Activated naive CD8-positive, alpha-beta T cell (primary cell): ENCODE results near the gene PWP2.
"Not testable (repeated sequence)": the region's sequence is repeated elsewhere in the genome, so short reads cannot be mapped to it uniquely, and the experiment has no call there.

Source experiments
- H3K27ac Mint-ChIP-seq: one replicate; pipeline ENCODE4 v1.8.0; 2021; ENCODE audit warnings: mixed read lengths
- H3K27me3 Mint-ChIP-seq: one replicate; pipeline ENCODE4 v1.8.0; 2021; ENCODE audit warnings: mixed read lengths
- H3K36me3 Mint-ChIP-seq: one replicate; pipeline ENCODE4 v1.8.0; 2021; ENCODE audit warnings: mixed read lengths
- H3K4me1 Mint-ChIP-seq: one replicate; pipeline ENCODE4 v1.8.0; 2021; ENCODE audit warnings: low read depth, mixed read lengths
- H3K4me3 Mint-ChIP-seq: one replicate; pipeline ENCODE4 v1.8.0; 2021; ENCODE audit warnings: mild to moderate bottlenecking, mixed read lengths
- H3K9me3 Mint-ChIP-seq: one replicate; pipeline ENCODE4 v1.8.0; 2021; ENCODE audit warnings: low read depth, mixed read lengths

Gene PWP2

GRCh38 chr21:44159349-44160297, 52.4 kb downstream of the PWP2 start:
- H3K36me3 Mint-ChIP-seq, H3K4me3 Mint-ChIP-seq, H3K4me1 Mint-ChIP-seq, H3K9me3 Mint-ChIP-seq, H3K27me3 Mint-ChIP-seq, H3K27ac Mint-ChIP-seq: not testable (repeated sequence)

GRCh38 chr21:44160298-44160672, 53.1 kb downstream of the PWP2 start:
- not testable (repeated sequence) for H3K4me3 Mint-ChIP-seq, H3K9me3 Mint-ChIP-seq, H3K4me1 Mint-ChIP-seq, H3K36me3 Mint-ChIP-seq, H3K27ac Mint-ChIP-seq, H3K27me3 Mint-ChIP-seq

DNA sequence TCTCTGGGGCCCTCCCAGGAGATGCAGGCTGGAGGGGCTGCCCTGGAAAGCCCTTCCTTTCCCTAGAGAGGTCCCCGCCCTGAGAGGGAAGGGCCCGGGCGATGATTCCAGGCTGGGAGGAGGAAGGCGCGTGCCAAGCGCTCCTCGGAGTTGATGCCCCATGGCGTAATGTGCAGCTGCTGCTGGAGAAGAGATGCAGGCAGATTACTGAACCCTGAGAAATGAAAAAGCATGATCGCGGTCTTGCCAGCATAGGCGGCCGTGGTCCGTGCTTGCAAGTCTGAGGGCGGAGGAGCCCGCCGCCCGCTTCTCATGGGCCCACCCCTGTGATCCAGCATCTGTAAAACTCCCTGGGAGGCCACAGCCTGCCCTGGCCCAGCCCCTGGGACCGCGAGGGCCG, 53.6 kb downstream of the PWP2 start:
- not testable (repeated sequence) for H3K4me1 Mint-ChIP-seq, H3K4me3 Mint-ChIP-seq, H3K9me3 Mint-ChIP-seq, H3K27me3 Mint-ChIP-seq, H3K36me3 Mint-ChIP-seq, H3K27ac Mint-ChIP-seq

DNA sequence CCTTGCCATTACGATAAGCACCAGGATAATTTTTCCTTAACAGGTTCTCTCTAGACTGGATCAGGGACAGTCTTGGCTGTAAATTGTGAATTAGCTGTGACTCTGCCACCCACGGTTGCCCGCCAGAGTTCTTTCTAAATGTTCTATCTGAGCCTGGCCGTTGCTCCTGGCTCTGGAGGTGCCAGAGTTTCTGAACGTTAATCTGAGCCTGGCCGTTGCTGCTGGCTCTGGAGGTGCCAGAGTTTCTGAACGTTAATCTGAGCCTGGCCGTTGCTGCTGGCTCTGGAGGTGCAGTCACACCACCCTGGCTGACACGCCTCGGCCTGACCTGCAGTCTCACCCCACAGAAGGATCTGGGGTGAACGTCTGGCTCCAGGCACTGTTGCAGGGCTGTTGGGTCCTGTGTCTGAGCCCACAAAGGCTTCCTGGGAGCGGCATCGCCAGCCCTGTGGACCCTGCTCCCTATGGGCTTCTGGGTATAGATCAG, 56.0 kb downstream of the PWP2 start:
- H3K36me3 Mint-ChIP-seq, H3K9me3 Mint-ChIP-seq, H3K4me1 Mint-ChIP-seq: not testable (repeated sequence)

GRCh38 chr21:44165933-44166332, 58.7 kb downstream of the PWP2 start:
- H3K9me3 Mint-ChIP-seq, H3K4me1 Mint-ChIP-seq, H3K27me3 Mint-ChIP-seq, H3K36me3 Mint-ChIP-seq, H3K27ac Mint-ChIP-seq, H3K4me3 Mint-ChIP-seq: not testable (repeated sequence)

More for the DNA sequence above, 56.0 kb downstream of the PWP2 start:
- H3K27ac Mint-ChIP-seq, H3K4me3 Mint-ChIP-seq, H3K27me3 Mint-ChIP-seq: not testable (repeated sequence)

DNA sequence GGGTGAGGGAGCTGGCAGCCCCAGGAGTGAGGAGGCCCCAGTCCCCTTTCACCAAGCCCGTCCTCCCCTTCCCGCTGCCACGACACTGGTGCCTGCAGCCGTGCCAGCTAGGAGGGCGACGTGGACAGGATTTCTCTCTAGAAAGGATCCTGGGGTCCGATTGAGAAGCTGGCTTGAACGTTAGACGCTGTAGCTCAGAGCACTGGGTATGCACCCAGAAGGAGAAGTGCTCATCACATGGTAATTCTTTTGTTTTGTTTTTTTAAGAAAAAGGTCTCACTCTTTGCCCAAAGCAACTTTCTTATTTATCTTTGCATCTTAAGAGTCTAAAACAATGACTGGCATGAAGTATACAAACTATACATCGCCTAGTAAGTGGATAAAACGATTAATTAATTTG, 60.3 kb downstream of the PWP2 start:
- not testable (repeated sequence) for H3K9me3 Mint-ChIP-seq, H3K27ac Mint-ChIP-seq, H3K4me3 Mint-ChIP-seq, H3K27me3 Mint-ChIP-seq, H3K36me3 Mint-ChIP-seq, H3K4me1 Mint-ChIP-seq

GRCh38 chr21:44170326-44170725, 63.1 kb downstream of the PWP2 start:
- not testable (repeated sequence) for H3K27me3 Mint-ChIP-seq, H3K4me3 Mint-ChIP-seq, H3K27ac Mint-ChIP-seq, H3K4me1 Mint-ChIP-seq, H3K36me3 Mint-ChIP-seq, H3K9me3 Mint-ChIP-seq

- H3K4me3 Mint-ChIP-seq, H3K4me1 Mint-ChIP-seq, H3K36me3 Mint-ChIP-seq: not testable (repeated sequence)
Observed at GRCh38 chr21:44170863-44171262, 63.7 kb downstream of the PWP2 start.

DNA sequence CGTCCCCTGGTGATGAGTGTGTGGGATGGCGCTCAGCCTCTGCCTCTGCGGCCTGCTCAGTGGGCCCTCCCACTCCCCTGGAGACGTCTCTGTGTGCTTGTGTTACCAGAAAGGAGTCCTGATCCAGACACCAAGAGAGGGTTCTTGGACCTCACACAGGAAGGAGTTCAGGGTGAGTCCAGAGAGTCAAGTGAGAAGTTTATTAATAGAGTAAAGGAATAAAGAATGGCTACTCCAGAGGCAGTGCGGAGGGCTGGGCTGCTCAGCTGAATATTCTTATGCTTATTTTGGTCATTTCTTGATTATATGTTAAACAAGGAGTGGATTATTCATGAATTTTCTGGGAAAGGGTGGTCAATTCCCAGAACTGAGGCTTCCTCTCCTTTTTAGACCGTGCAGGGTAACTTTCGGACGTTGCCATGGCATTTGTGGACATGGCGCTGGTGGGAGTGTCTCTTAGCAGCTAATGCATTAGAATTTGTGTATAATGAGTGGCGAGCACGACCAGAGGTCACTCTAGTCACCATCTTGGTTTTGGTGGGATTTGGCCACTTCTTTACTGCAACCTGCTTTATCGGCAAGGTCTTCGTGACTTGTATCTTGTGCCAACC, 64.9 kb downstream of the PWP2 start:
- H3K27me3 Mint-ChIP-seq, H3K9me3 Mint-ChIP-seq, H3K4me1 Mint-ChIP-seq, H3K4me3 Mint-ChIP-seq, H3K27ac Mint-ChIP-seq, H3K36me3 Mint-ChIP-seq: not testable (repeated sequence)

More at GRCh38 chr21:44170863-44171262, 63.7 kb downstream of the PWP2 start:
- not testable (repeated sequence) for H3K27me3 Mint-ChIP-seq, H3K27ac Mint-ChIP-seq, H3K9me3 Mint-ChIP-seq

DNA sequence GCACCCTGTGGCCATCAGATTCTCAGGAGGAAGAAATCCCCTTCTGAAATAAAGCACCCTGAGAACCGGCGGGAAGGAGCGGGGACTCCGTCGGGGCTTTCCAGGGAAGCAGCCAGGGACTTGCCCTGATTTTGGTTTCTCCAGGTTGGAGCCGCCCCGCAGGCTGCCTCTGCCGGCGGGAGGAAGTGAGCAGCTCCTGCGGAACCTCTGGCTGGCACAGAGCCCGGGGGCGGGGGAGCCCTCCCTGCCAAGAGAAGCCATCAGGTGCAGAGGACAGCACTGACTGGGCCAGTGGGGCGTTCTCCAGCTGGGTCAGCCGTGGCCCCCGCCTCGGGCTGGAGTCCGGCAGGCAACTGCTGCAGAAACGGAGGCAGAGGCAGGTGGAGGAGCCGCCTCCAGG, 65.5 kb downstream of the PWP2 start:
- not testable (repeated sequence) for H3K4me1 Mint-ChIP-seq, H3K9me3 Mint-ChIP-seq, H3K36me3 Mint-ChIP-seq, H3K27me3 Mint-ChIP-seq, H3K4me3 Mint-ChIP-seq, H3K27ac Mint-ChIP-seq

DNA sequence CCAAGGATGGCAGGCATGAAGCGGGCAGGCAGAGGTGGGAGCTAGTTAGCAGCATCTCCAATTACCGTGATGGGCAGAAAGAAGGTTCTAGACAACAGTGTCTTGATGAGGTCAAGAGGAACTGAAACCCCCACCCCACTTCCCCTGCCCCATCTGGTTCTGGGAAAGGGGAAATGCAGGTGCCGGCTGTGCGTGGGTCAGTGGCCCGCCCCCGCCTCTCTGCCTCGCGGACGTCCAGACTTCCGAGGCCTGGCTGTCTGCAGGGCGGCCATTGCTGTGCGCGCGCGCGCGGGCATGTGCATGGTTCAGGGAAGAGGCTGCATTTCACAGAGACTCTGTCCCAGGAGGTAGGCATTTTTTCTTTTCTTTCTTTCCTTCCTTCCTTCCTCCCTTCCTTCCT, 68.0 kb downstream of the PWP2 start:
- not testable (repeated sequence) for H3K4me3 Mint-ChIP-seq, H3K27me3 Mint-ChIP-seq, H3K4me1 Mint-ChIP-seq, H3K36me3 Mint-ChIP-seq, H3K27ac Mint-ChIP-seq, H3K9me3 Mint-ChIP-seq

DNA sequence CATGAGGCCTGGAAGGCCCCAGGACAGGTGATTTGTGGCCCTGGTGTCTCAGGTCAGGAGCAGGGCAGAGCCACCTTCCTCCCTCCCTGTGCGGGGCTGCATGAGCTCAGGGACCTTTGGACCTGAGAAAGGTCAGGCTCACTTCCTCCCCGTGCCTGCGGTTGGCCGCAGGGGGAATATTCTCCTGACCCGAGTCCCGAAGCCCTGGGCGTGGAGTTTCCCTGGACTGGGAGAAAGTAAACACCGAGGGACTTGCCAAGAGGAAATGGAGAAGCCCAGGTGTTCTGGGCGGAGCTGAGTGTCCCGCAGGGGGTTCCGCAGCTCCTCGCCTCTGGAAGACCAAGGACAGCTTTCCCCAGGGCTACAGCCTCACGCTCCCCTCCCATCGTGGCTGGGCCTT, 68.9 kb downstream of the PWP2 start:
- not testable (repeated sequence) for H3K9me3 Mint-ChIP-seq, H3K27me3 Mint-ChIP-seq, H3K4me3 Mint-ChIP-seq, H3K4me1 Mint-ChIP-seq, H3K27ac Mint-ChIP-seq, H3K36me3 Mint-ChIP-seq
